MM.1S (cell line): ENCODE data around the gene HDLBP.

ENCODE experiments used
- CTCF ChIP-seq: fragments of 300-600 bp; sonication (generic); IDR thresholded peaks from 2 replicates; pipeline ENCODE4 v1.5.1; 2016; ENCODE audit warnings: antibody characterized with exemption, low read length, mixed read lengths
- EZH2 ChIP-seq: fragments of 300-600 bp; sonication (generic); optimal IDR thresholded peaks from 2 replicates; pipeline ENCODE3; 2017; ENCODE audit warnings: low read depth, mild to moderate bottlenecking, antibody characterized with exemption, low read length, mixed read lengths
- EZH2phosphoT487 ChIP-seq: fragments of 300-600 bp; sonication (generic); IDR thresholded peaks from 2 replicates; pipeline ENCODE4 v1.6.1; 2018; ENCODE audit warnings: antibody characterized with exemption, low read length

DNA sequence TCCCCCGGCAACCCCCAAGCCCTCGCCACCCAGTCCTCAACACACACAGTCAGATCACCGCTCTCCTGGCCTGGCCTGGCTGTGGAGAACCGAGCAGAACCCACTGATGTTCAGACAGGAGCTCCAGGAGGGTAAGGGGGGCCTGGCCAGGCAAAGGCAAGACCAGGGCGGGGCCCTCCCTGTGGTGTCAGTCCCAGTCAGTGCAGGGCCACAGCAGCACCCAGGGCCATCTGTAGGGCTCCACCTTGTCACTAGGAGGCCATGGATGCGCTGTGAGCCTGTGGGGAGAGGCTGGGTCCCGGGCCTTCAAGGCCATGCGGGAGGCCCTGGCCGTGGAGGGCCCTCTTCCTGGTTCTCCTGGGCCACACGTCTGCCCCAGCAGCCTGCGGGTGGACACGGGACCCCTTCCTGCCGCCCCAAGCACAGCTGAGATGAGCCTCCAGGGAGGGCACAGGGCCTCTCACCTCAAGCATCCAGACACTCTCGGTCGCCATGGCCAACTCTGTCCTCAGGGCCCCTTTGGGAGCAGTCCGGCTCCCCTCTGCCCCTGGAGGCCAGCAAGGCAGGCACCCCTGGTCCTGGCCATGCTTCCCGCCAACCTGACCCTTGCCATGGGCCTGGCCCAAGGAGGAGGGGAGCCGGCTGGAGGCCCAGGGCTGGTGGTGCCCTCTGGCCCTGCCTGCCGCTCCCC is 125.0 kb downstream of the HDLBP start:
- no peak for TF ChIP-seq CTCF
- TF ChIP-seq EZH2phosphoT487 = no peak
- no peak for TF ChIP-seq EZH2
